H1 (cell line): ENCODE measurements around the gene TTYH2. TPM values are rescaled to one million over a fixed set of nuclear protein-coding genes. Genes with fewer than 3 reads are reported as not detected.
A peak's percentile ranks its signal among the peaks of the same experiment; 100 is the strongest.

Source experiments
- CTCF ChIA-PET: fragments of 300-600 bp; sonication (Branson Sonifier 250); formaldehyde crosslinking; loops from one replicate; lab custom pipeline; 2021; ENCODE audit not compliant: partially characterized antibody; lab: Charles Lee
- POLR2A ChIA-PET: fragments of 300-600 bp; sonication (Branson Sonifier 250); formaldehyde crosslinking; loops from one replicate; lab custom pipeline; 2021; ENCODE audit warnings: inconsistent platforms; ENCODE audit not compliant: partially characterized antibody; lab: Charles Lee
- DNase-seq, 2 experiments: peaks; one replicate each; pipeline versions ENCODE4 v3.0.0 to v3.0.0-alpha.2; 2010 to 2022; ENCODE audit warnings: low spot score in 2 of 2, low read depth in 1 of 2, mixed read lengths in 1 of 2
- FAIRE-seq: peaks from 2 replicates; lab custom pipeline; 2011; peaks lifted over from hg19 to GRCh38; lab: Jason Lieb, UNC
- H2AFZ ChIP-seq: 2 replicates; pipeline ENCODE4 v1.8.1; 2012; ENCODE audit warnings: low read length, inconsistent platforms
- H2AK5ac ChIP-seq: 2 replicates; pipeline ENCODE4 v1.6.1; 2013; ENCODE audit warnings: low read depth, low read length
- H2BK120ac ChIP-seq: replicated peaks from 2 replicates; pipeline ENCODE3; 2013; ENCODE audit warnings: low read depth, low read length, inconsistent platforms
- H2BK12ac ChIP-seq: 2 replicates; pipeline ENCODE4 v1.6.1; 2013; ENCODE audit warnings: low read depth, low read length
- H2BK15ac ChIP-seq: 2 replicates; pipeline ENCODE4 v1.6.1; 2013; ENCODE audit warnings: low read length
- H2BK20ac ChIP-seq: 2 replicates; pipeline ENCODE4 v1.6.1; 2013; ENCODE audit warnings: low read length
- H2BK5ac ChIP-seq: 2 replicates; pipeline ENCODE4 v1.6.1; 2013; ENCODE audit warnings: low read depth, low read length
- H3K14ac ChIP-seq: 2 replicates; pipeline ENCODE4 v1.6.1; 2013; ENCODE audit warnings: inconsistent platforms; ENCODE audit not compliant: insufficient read length
- H3K18ac ChIP-seq: 2 replicates; pipeline ENCODE4 v1.6.1; 2013; ENCODE audit warnings: low read length; ENCODE audit errors: extremely low read depth
- H3K23ac ChIP-seq: 2 replicates; pipeline ENCODE4 v1.6.1; 2013; ENCODE audit warnings: inconsistent platforms; ENCODE audit not compliant: insufficient read length
- H3K23me2 ChIP-seq: 2 replicates; pipeline ENCODE4 v1.6.1; 2013; ENCODE audit warnings: low read depth, low read length
- H3K27ac ChIP-seq: 2 replicates; pipeline ENCODE4 v1.6.1; 2011; ENCODE audit warnings: low read depth, low read length, inconsistent platforms
- H3K27me3 ChIP-seq, 4 experiments: replicated peaks in 1 of 4; 1 replicate in 1 of 4; 2 replicates in 3 of 4; pipeline versions ENCODE4 v1.6.1 to v1.8.1; 2011 to 2013; ENCODE audit warnings: low read length in 3 of 4, mild to moderate bottlenecking in 3 of 4, inconsistent platforms in 2 of 4, mixed read lengths in 2 of 4, moderate library complexity in 1 of 4; ENCODE audit not compliant: control insufficient read depth in 3 of 4, insufficient read depth in 3 of 4; ENCODE audit errors: extremely low read depth in 1 of 4
- H3K36me3 ChIP-seq, 4 experiments: 2 replicates each; pipeline versions ENCODE4 v1.6.1 to v1.8.1; 2011 to 2013; ENCODE audit warnings: mild to moderate bottlenecking in 4 of 4, low read length in 3 of 4, moderate library complexity in 2 of 4, control low read depth in 1 of 4, inconsistent platforms in 1 of 4; ENCODE audit not compliant: insufficient read depth in 4 of 4, control insufficient read depth in 2 of 4
- H3K4ac ChIP-seq: replicated peaks from 2 replicates; pipeline ENCODE3; 2013; ENCODE audit warnings: low read length, low read depth, mixed read lengths, inconsistent platforms; ENCODE audit not compliant: insufficient read length
- H3K4me1 ChIP-seq, 4 experiments: replicated peaks in 1 of 4; 1 replicate in 1 of 4; 2 replicates in 3 of 4; pipeline versions ENCODE4 v1.6.1 to v1.8.1; 2011 to 2013; ENCODE audit warnings: low read length in 3 of 4, inconsistent platforms in 2 of 4, mixed read lengths in 1 of 4; ENCODE audit not compliant: insufficient read depth in 4 of 4, control insufficient read depth in 3 of 4
- H3K4me2 ChIP-seq, 2 experiments: 2 replicates each; pipeline versions ENCODE4 v1.6.1 to v1.8.1; 2011 to 2013; ENCODE audit warnings: low read depth in 2 of 2, low read length in 2 of 2, control low read depth in 1 of 2, inconsistent platforms in 1 of 2, mild to moderate bottlenecking in 1 of 2; ENCODE audit not compliant: insufficient read depth in 1 of 2
- H3K4me3 ChIP-seq, 4 experiments: fragments of 200-600, 300-600 bp in 1 of 4; sonication (generic), shearing (Covaris generic), sonication (Bioruptor Twin) in 1 of 4; 2 replicates each; pipeline versions ENCODE4 v1.5.1 to v1.8.1; 2011 to 2016; ENCODE audit warnings: low read length in 4 of 4, low read depth in 3 of 4, control low read depth in 2 of 4, inconsistent platforms in 2 of 4, mild to moderate bottlenecking in 2 of 4, mixed read lengths in 1 of 4, moderate library complexity in 1 of 4; ENCODE audit not compliant: insufficient read depth in 2 of 4; ENCODE audit errors: extremely low read depth in 1 of 4
- H3K56ac ChIP-seq: replicated peaks from 2 replicates; pipeline ENCODE3; 2013; ENCODE audit warnings: low read depth, mild to moderate bottlenecking, mixed read lengths, low read length, inconsistent platforms; ENCODE audit not compliant: insufficient read length
- H3K79me1 ChIP-seq: 2 replicates; pipeline ENCODE4 v1.6.1; 2013; ENCODE audit warnings: low read depth, low read length, control low read depth
- H3K79me2 ChIP-seq, 2 experiments: 2 replicates each; pipeline versions ENCODE4 v1.6.1 to v1.8.1; 2012 to 2013; ENCODE audit warnings: low read length in 2 of 2, mild to moderate bottlenecking in 2 of 2, inconsistent platforms in 1 of 2; ENCODE audit not compliant: insufficient read depth in 2 of 2, control insufficient read depth in 1 of 2
- H3K9ac ChIP-seq, 4 experiments: replicated peaks in 1 of 4; 1 replicate in 1 of 4; 2 replicates in 3 of 4; pipeline versions ENCODE4 v1.6.1 to v1.8.1; 2011 to 2013; ENCODE audit warnings: low read depth in 3 of 4, low read length in 3 of 4, control low read depth in 2 of 4, mild to moderate bottlenecking in 2 of 4, moderate library complexity in 2 of 4, inconsistent platforms in 1 of 4; ENCODE audit errors: extremely low read depth in 1 of 4
- H3K9me3 ChIP-seq, 2 experiments: 2 replicates each; pipeline versions ENCODE4 v1.6.1 to v1.8.1; 2012 to 2013; ENCODE audit warnings: mild to moderate bottlenecking in 2 of 2, moderate library complexity in 2 of 2, control low read depth in 1 of 2, inconsistent platforms in 1 of 2, low read depth in 1 of 2, low read length in 1 of 2, mixed read lengths in 1 of 2; ENCODE audit not compliant: insufficient read depth in 2 of 2
- H4K20me1 ChIP-seq, 2 experiments: replicated peaks in 1 of 2; 2 replicates each; pipeline versions ENCODE3 to v1.8.1; 2011 to 2013; ENCODE audit warnings: inconsistent platforms in 2 of 2, low read length in 2 of 2, mild to moderate bottlenecking in 1 of 2; ENCODE audit not compliant: insufficient read depth in 2 of 2, control insufficient read depth in 1 of 2
- H4K5ac ChIP-seq: 2 replicates; pipeline ENCODE4 v1.6.1; 2013; ENCODE audit warnings: low read length, low read depth, mixed read lengths, inconsistent platforms; ENCODE audit not compliant: insufficient read length
- H4K8ac ChIP-seq: 2 replicates; pipeline ENCODE4 v1.8.0; 2013; ENCODE audit warnings: mild to moderate bottlenecking, moderate library complexity, low read length, inconsistent platforms; ENCODE audit not compliant: insufficient read depth; ENCODE audit errors: extremely low read depth
- H4K91ac ChIP-seq: replicated peaks from 2 replicates; pipeline ENCODE3; 2013; ENCODE audit warnings: low read length, mixed read lengths, inconsistent platforms; ENCODE audit not compliant: insufficient read length
- ATF3 ChIP-seq: IDR thresholded peaks from 2 replicates; pipeline ENCODE4 v1.6.1; 2011; ENCODE audit warnings: low read depth, mild to moderate bottlenecking, low read length; ENCODE audit not compliant: insufficient read depth
- HDAC2 ChIP-seq, 2 experiments: fragments of 300-600 bp in 1 of 2; sonication (generic) in 1 of 2; IDR thresholded peaks; 2 replicates each; pipeline ENCODE4 v1.6.1; 2011 to 2012; ENCODE audit warnings: low read depth in 2 of 2, low read length in 2 of 2, mild to moderate bottlenecking in 2 of 2, moderate library complexity in 2 of 2, borderline replicate concordance in 1 of 2, inconsistent platforms in 1 of 2
- MAFK ChIP-seq: IDR thresholded peaks from 2 replicates; pipeline ENCODE4 v1.6.1; 2012; ENCODE audit warnings: low read depth, mild to moderate bottlenecking, improper control_type of control experiment, low read length
- WGBS, 2 experiments: shearing (Covaris generic) in 1 of 2; methylation state at CpG; one replicate each; pipeline versions ENCODE4 v1.1.6 to v1.1.7; 2013 to 2015; ENCODE audit warnings: low lambda C conversion rate in 2 of 2, mixed read lengths in 2 of 2, inconsistent platforms in 1 of 2, low coverage in 1 of 2, missing lambda C conversion rate in 1 of 2; ENCODE audit not compliant: insufficient replicate concordance in 2 of 2, insufficient coverage in 1 of 2, insufficient read length in 1 of 2; ENCODE audit errors: extremely low coverage in 1 of 2, missing lambda C conversion rate in 1 of 2; 5-methylcytosine and 5-hydroxymethylcytosine counted together
- polyA plus RNA-seq, 7 experiments: library from polyadenylated mRNA; depleted of rRNA in 3 of 7; stranded (reverse) in 5 of 7; unstranded in 2 of 7; fragments of >200 nt in 5 of 7; fragments of 200-250 nt in 2 of 7; gene quantifications; 1 replicate in 5 of 7; 2 replicates in 1 of 7; 4 replicates in 1 of 7; pipeline versions ENCODE4 v1.2.1 to v1.2.3, GENCODE V29; 2011 to 2013; ENCODE audit warnings: missing spikeins in 2 of 7, mixed read lengths in 2 of 7
- total RNA-seq: library from RNA; stranded (reverse); fragmentation: NEBNext Ultra II Directional; extraction: Animal tissue kit (Norgen Biotek cat#: 25700); gene quantifications from 2 replicates; pipeline ENCODE4 v1.2.1, GENCODE V29; 2021

TTYH2 gene
- total and polyA plus RNA-seq, 2 of the 8 experiments (the other 6 are each of a cell fraction or from before 2014, with no cell fraction given) = 3.2 to 9.2 TPM

- Histone ChIP-seq H2AK5ac (no peak overlapping the region), H2BK15ac (no peak overlapping the region), H2BK20ac (no peak overlapping the region), H2BK5ac (no peak overlapping the region), H4K5ac (no peak overlapping the region), H2AFZ (no peak overlapping the region), H4K8ac (0 out of 2 replicates have a peak overlapping the region, but pooled peaks have one; percentile 14), H3K23ac (no peak overlapping the region), H2BK12ac (no peak overlapping the region), H3K4me1 (no peaks in the 10 kb centered on the region; a peak in 1 of 7 replicates), H4K20me1 (peaks cover 0 to 1% of the 10 kb centered on the region in 2 experiments), H4K91ac (no peak overlapping the region), H3K23me2 (no peaks in the 10 kb centered on the region), H3K27ac (no peak overlapping the region), H3K9ac (no peak overlapping the region), H3K4me3 (no peak overlapping the region), H2BK120ac (no peak overlapping the region), H3K4ac (no peak overlapping the region), H3K9me3 (no peaks in the 10 kb centered on the region), H3K27me3 (no peaks in the 10 kb centered on the region), H3K36me3 (no peaks in the 10 kb centered on the region), H3K56ac (no peak overlapping the region), H3K79me2 (no peaks in the 10 kb centered on the region), H3K4me2 (no peak overlapping the region), H3K14ac (no peak overlapping the region), H3K79me1 (no peaks in the 10 kb centered on the region), H3K18ac (no peak overlapping the region)
- ChIA-PET CTCF (interaction anchor here (1.8 to 2.9 kb wide), 3 partner anchors 18 to 71 kb away, joined by 7 to 12 read pairs (median 7); no protein-coding TSS in a partner anchor), POLR2A (interaction anchor here (1.3 to 1.7 kb wide), 2 partner anchors 12 to 20 kb away, joined by 3 to 7 read pairs; partner anchors contain the start of gene TTYH2)
- WGBS, 2 experiments = 95% methylated on average over 20 of the region's 20 CpGs; no CpG with 5 or more reads in 1 of the 2 experiments
- FAIRE-seq (no peak), DNase-seq (no peak)
- TF ChIP-seq MAFK (no peak), HDAC2 (IDR thresholded peaks at IDR 0.05; ENCODE audit: borderline replicate concordance in 1 of 2, low read depth in 2 of 2, low read length in 2 of 2) (no peak), ATF3 (no peak)
Measured at GRCh38 chr17:74224959-74225725, 11.8 kb downstream of the TTYH2 start.
